K562 (cell line): Measurements from ENCODE around the gene PPARD. TPM values are rescaled to one million over a fixed set of nuclear protein-coding genes. Genes with fewer than 3 reads are reported as not detected.

Source experiments
- ATF1 ChIP-seq, 2 experiments: fragments of 450-650 bp in 1 of 2; IDR thresholded peaks; 2 replicates each; pipeline ENCODE4 v1.6.1; 2016; ENCODE audit warnings: missing compliant biosample characterization in 1 of 2, missing genetic modification characterization in 1 of 2
- BHLHE40 ChIP-seq: IDR thresholded peaks from 2 replicates; pipeline ENCODE4 v1.6.1; 2011; ENCODE audit warnings: low read length, improper control_type of control experiment
- CC2D1A ChIP-seq: fragments of 450-650 bp; IDR thresholded peaks from 2 replicates; pipeline ENCODE4 v1.6.1; 2017; ENCODE audit warnings: mild to moderate bottlenecking
- CREBBP ChIP-seq: IDR thresholded peaks from one replicate; pipeline ENCODE4 v1.6.1; 2012; ENCODE audit warnings: low read depth, mild to moderate bottlenecking, control low read depth, inconsistent platforms, low read length
- E2F4 ChIP-seq: sonication (generic); formaldehyde crosslinking; IDR thresholded peaks from 2 replicates; pipeline ENCODE4 v1.8.0; 2022; ENCODE audit warnings: mild to moderate bottlenecking, low read depth, missing genetic modification reagents
- FUS ChIP-seq: fragments of 200-400 bp; formaldehyde crosslinking; optimal IDR thresholded peaks from 2 replicates; pipeline ENCODE3; 2017; ENCODE audit warnings: low read depth, low read length
- HBP1 ChIP-seq: fragments of 450-650 bp; formaldehyde crosslinking; IDR thresholded peaks from 2 replicates; pipeline ENCODE4 v1.4.0; 2022; ENCODE audit warnings: missing genetic modification characterization
- HLTF ChIP-seq: fragments of 450-650 bp; IDR thresholded peaks from 2 replicates; pipeline ENCODE4 v1.6.1; 2016
- NBN ChIP-seq: fragments of 450-650 bp; IDR thresholded peaks from 2 replicates; pipeline ENCODE4 v1.6.1; 2016; ENCODE audit warnings: low read depth, mild to moderate bottlenecking
- POLR2AphosphoS5 ChIP-seq: IDR thresholded peaks from 2 replicates; pipeline ENCODE4 v1.6.1; 2011; ENCODE audit warnings: mild to moderate bottlenecking, low read depth, low read length, moderate library complexity; ENCODE audit not compliant: control insufficient read depth, insufficient read depth
- SFPQ ChIP-seq: fragments of 200-400 bp; formaldehyde crosslinking; IDR thresholded peaks from 2 replicates; pipeline ENCODE4 v1.6.1; 2017; ENCODE audit warnings: mild to moderate bottlenecking, low read depth, low read length, moderate library complexity
- SIN3A ChIP-seq, 2 experiments: fragments of 150-350 bp in 1 of 2; IDR thresholded peaks; 2 replicates each; pipeline ENCODE4 v1.6.1; 2011 to 2016; ENCODE audit warnings: borderline replicate concordance in 2 of 2, low read depth in 2 of 2, low read length in 2 of 2, mild to moderate bottlenecking in 2 of 2, moderate library complexity in 2 of 2; ENCODE audit not compliant: control insufficient read depth in 1 of 2
- SMARCA4 ChIP-seq: fragments of 450-650 bp; IDR thresholded peaks from 2 replicates; pipeline ENCODE4 v1.6.1; 2016
- SREBF1 ChIP-seq: fragments of 150-350 bp; IDR thresholded peaks from 2 replicates; pipeline ENCODE4 v1.6.1; 2014; ENCODE audit warnings: antibody characterized with exemption, low read depth, low read length, borderline replicate concordance
- TAF15 ChIP-seq: fragments of 200-400 bp; formaldehyde crosslinking; IDR thresholded peaks from 2 replicates; pipeline ENCODE4 v1.6.1; 2017; ENCODE audit warnings: mild to moderate bottlenecking, low read depth, low read length, moderate library complexity
- TCF3 ChIP-seq: sonication (generic); formaldehyde crosslinking; IDR thresholded peaks from 2 replicates; pipeline ENCODE4 v1.4.0; 2020; ENCODE audit warnings: mild to moderate bottlenecking, missing genetic modification reagents
- USF1 ChIP-seq: sonication (generic); formaldehyde crosslinking; IDR thresholded peaks from 2 replicates; pipeline ENCODE4 v1.9.0; 2022; ENCODE audit warnings: mild to moderate bottlenecking, missing genetic modification reagents
- YBX1 ChIP-seq: fragments of 450-650 bp; IDR thresholded peaks from 2 replicates; pipeline ENCODE4 v1.7.1; 2016; ENCODE audit warnings: mild to moderate bottlenecking
- ZHX1 ChIP-seq: fragments of 150-350 bp; conservative IDR thresholded peaks from 2 replicates; pipeline ENCODE4 v1.6.1; 2014; ENCODE audit warnings: low read length
- ZNF589 ChIP-seq: fragments of 200-800 bp; sonication (Bioruptor generic); IDR thresholded peaks from 2 replicates; pipeline ENCODE4 v1.6.1; 2016; ENCODE audit warnings: low read depth, missing genetic modification characterization, missing compliant biosample characterization
- ZNF766 ChIP-seq: fragments of 200-800 bp; sonication (Bioruptor generic); conservative IDR thresholded peaks from 2 replicates; pipeline ENCODE4 v1.6.1; 2016; ENCODE audit warnings: missing genetic modification characterization, missing compliant biosample characterization
- polyA plus RNA-seq, 8 experiments: library from polyadenylated mRNA; depleted of rRNA in 4 of 8; stranded (reverse) in 5 of 8; unstranded in 3 of 8; fragments of >200 nt; fragmentation: Nextera tagmentation in 2 of 8; fragmentation: Illumina TruSeq in 1 of 8; extraction: Ambion mirVana in 2 of 8; extraction: Trizol in 1 of 8; gene quantifications; 2 replicates each; pipeline versions ENCODE4 v1.2.1 to v1.2.3, GENCODE V29; 2011 to 2014; ENCODE audit warnings: inconsistent platforms in 1 of 8, missing spikeins in 1 of 8
- total RNA-seq, 7 experiments: library from RNA; depleted of rRNA in 6 of 7; stranded (reverse); fragments of >200 nt in 6 of 7; fragmentation: Illumina TruSeq in 2 of 7; extraction: Trizol in 2 of 7; gene quantifications; 2 replicates each; pipeline versions ENCODE4 v1.2.1 to v1.2.3, GENCODE V29; 2011 to 2021; ENCODE audit warnings: low replicate concordance in 1 of 7

PPARD gene
- total and polyA plus RNA-seq, 9 of the 15 experiments (the other 6 are each of a cell fraction or from before 2014, with no cell fraction given), result 0.14 to 13.2 (median 3.8) TPM

GRCh38 chr6:35299674-35300073, 42.7 kb upstream of the PPARD start (continued):
- no peak for TF ChIP-seq BHLHE40
- TF ChIP-seq ZNF589 (CRISPR knock-in tag), result no peak
- TF ChIP-seq TAF15, result no peak
- TF ChIP-seq USF1 (CRISPR knock-in tag), result no peak
- no peak for TF ChIP-seq ATF1 (CRISPR knock-in tag; IDR thresholded peaks at IDR 0.05)
- TF ChIP-seq ATF1 (tag; IDR thresholded peaks at IDR 0.05), result no peak
- no peak for TF ChIP-seq SIN3A (IDR thresholded peaks at IDR 0.05; ENCODE audit: borderline replicate concordance in 2 of 2, control insufficient read depth in 1 of 2, low read depth in 2 of 2, low read length in 2 of 2)
- TF ChIP-seq ZHX1, result no peak
- TF ChIP-seq YBX1, result no peak
- no peak for TF ChIP-seq SFPQ
- TF ChIP-seq HBP1 (CRISPR knock-in tag), result no peak
- TF ChIP-seq HLTF, result no peak
- no peak for TF ChIP-seq SREBF1
- TF ChIP-seq SMARCA4, result 0 out of 2 replicates have a peak, but pooled peaks have one; percentile 39
- TF ChIP-seq POLR2AphosphoS5, result no peak
- no peak for TF ChIP-seq CREBBP
- no peak for TF ChIP-seq TCF3 (CRISPR knock-in tag)
- TF ChIP-seq CC2D1A, result no peak
- 0 out of 2 replicates have a peak, but pooled peaks have one; percentile 31 for TF ChIP-seq NBN
- TF ChIP-seq E2F4 (CRISPR knock-in tag), result no peak
- TF ChIP-seq ZNF766 (CRISPR knock-in tag), result no peak
- no peak for TF ChIP-seq FUS
